Stomach (tissue), 4 donors: Measurements from ENCODE around the gene CR1L.

Source experiments
- EP300 ChIP-seq: sonication (generic); formaldehyde crosslinking; IDR thresholded peaks from one replicate; pipeline ENCODE4 v1.6.1; 2017; ENCODE audit warnings: antibody characterized with exemption
- POLR2AphosphoS5 ChIP-seq, 3 donors: sonication (generic); formaldehyde crosslinking; IDR thresholded peaks; one replicate each; pipeline ENCODE4 v1.6.1; 2016; ENCODE audit warnings: antibody characterized with exemption in 3 of 3
- TF ChIP-seq, protein P1 (sequence below), 7 experiments: fragments of 450-650 bp in 4 of 7; fragments of 200-600 bp in 3 of 7; sonication (generic) in 3 of 7; IDR thresholded peaks; one replicate each; pipeline ENCODE4 v1.5.1; 2016 to 2019; ENCODE audit warnings: antibody characterized with exemption in 7 of 7, control low read depth in 2 of 7, mild to moderate bottlenecking in 1 of 7

GRCh38 chr1:207719234-207719633 is 74.3 kb downstream of the CR1L start:
- no peak for TF ChIP-seq EP300
- no peak for TF ChIP-seq POLR2AphosphoS5 (IDR thresholded peaks at IDR 0.05)
- TF ChIP-seq, protein P1, sequence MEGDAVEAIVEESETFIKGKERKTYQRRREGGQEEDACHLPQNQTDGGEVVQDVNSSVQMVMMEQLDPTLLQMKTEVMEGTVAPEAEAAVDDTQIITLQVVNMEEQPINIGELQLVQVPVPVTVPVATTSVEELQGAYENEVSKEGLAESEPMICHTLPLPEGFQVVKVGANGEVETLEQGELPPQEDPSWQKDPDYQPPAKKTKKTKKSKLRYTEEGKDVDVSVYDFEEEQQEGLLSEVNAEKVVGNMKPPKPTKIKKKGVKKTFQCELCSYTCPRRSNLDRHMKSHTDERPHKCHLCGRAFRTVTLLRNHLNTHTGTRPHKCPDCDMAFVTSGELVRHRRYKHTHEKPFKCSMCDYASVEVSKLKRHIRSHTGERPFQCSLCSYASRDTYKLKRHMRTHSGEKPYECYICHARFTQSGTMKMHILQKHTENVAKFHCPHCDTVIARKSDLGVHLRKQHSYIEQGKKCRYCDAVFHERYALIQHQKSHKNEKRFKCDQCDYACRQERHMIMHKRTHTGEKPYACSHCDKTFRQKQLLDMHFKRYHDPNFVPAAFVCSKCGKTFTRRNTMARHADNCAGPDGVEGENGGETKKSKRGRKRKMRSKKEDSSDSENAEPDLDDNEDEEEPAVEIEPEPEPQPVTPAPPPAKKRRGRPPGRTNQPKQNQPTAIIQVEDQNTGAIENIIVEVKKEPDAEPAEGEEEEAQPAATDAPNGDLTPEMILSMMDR (IDR thresholded peaks at IDR 0.05), result no peak
